Measurements from ENCODE around the gene TESPA1. TPM values are rescaled to one million over a fixed set of nuclear protein-coding genes. Genes with fewer than 3 reads are reported as not detected.

Gene TESPA1
- total and polyA plus RNA-seq, 2 of the 8 experiments (the other 6 are each of a cell fraction or from before 2014, with no cell fraction given) = not detected

Other genes with a start within 250 kb of the TESPA1 start
- not detected in 2 replicates for gene MUCL1, start 130.2 kb downstream of the TESPA1 start, total RNA-seq (2021; fragmentation: NEBNext Ultra II Directional; extraction: Animal tissue kit (Norgen Biotek cat#: 25700))
- not detected in 2 replicates for gene MUCL1, start 130.2 kb downstream of the TESPA1 start, polyA plus RNA-seq (2011; rRNA removed)
- gene NEUROD4, start 35.2 kb upstream of the TESPA1 start, total RNA-seq (2021; fragmentation: NEBNext Ultra II Directional; extraction: Animal tissue kit (Norgen Biotek cat#: 25700)) = not detected in 2 replicates
- not detected in 2 replicates for gene NEUROD4, start 35.2 kb upstream of the TESPA1 start, polyA plus RNA-seq (2011; rRNA removed)
- gene OR9K2, start 141.6 kb upstream of the TESPA1 start, total RNA-seq (2021; fragmentation: NEBNext Ultra II Directional; extraction: Animal tissue kit (Norgen Biotek cat#: 25700)) = not detected in 2 replicates
- not detected in 2 replicates for gene OR9K2, start 141.6 kb upstream of the TESPA1 start, polyA plus RNA-seq (2011; rRNA removed)
- gene OR10A7, start 236.3 kb upstream of the TESPA1 start, total RNA-seq (2021; fragmentation: NEBNext Ultra II Directional; extraction: Animal tissue kit (Norgen Biotek cat#: 25700)) = not detected in 2 replicates
- gene OR10A7, start 236.3 kb upstream of the TESPA1 start, polyA plus RNA-seq (2011; rRNA removed) = not detected in 2 replicates